GM12878 (cell line): ENCODE results near the gene SCNN1B. TPM values are rescaled to one million over a fixed set of nuclear protein-coding genes. Genes with fewer than 3 reads are reported as not detected.

Source experiments
- ATAC-seq: fragments of 200-7000 bp; cut with Tn5 transposase; 3 replicates; pipeline ENCODE4 v1.9.1; 2020; ENCODE audit warnings: mild to moderate bottlenecking, moderate library complexity
- BruUV-seq: library from RNA; stranded (reverse); fragments of 400-500 nt; replicated peaks from 2 replicates; lab custom pipeline; 2021; lab: Mats Ljungman, UMichigan
- CTCF ChIA-PET: fragments of 300-600 bp; sonication (Branson Sonifier 250); formaldehyde crosslinking; extraction: SDS; loops from one replicate; lab custom pipeline; 2021; ENCODE audit warnings: inconsistent platforms; lab: Yijun Ruan, JAX
- POLR2A ChIA-PET: fragments of 350-600 bp; formaldehyde crosslinking; extraction: SDS; loops from one replicate; lab custom pipeline; 2021; ENCODE audit warnings: inconsistent platforms; lab: Charles Lee
- RAD21 ChIA-PET: fragments of 300-600 bp; sonication (Branson Sonifier 250); formaldehyde crosslinking; loops from one replicate; lab custom pipeline; 2023; ENCODE audit warnings: antibody characterized with exemption; ENCODE audit not compliant: unreplicated experiment; lab: Charles Lee
- SMC1A ChIA-PET: fragments of 300-600 bp; sonication (Branson Sonifier 250); formaldehyde crosslinking; loops from one replicate; lab custom pipeline; 2023; ENCODE audit not compliant: unreplicated experiment, uncharacterized antibody; lab: Charles Lee
- DNase-seq: peaks from one replicate; pipeline ENCODE4 v3.0.0-alpha.2; 2011; ENCODE audit warnings: low read depth, low spot score
- FAIRE-seq: peaks from 3 replicates; lab custom pipeline; 2011; peaks lifted over from hg19 to GRCh38; lab: Jason Lieb, UNC
- H2AFZ ChIP-seq: 2 replicates; pipeline ENCODE4 v1.6.0; 2011; ENCODE audit warnings: low read depth, low read length, control low read depth; ENCODE audit not compliant: control insufficient read depth
- H3K27ac ChIP-seq: 2 replicates; pipeline ENCODE4 v1.5.1; 2011; ENCODE audit warnings: control low read depth; ENCODE audit not compliant: control insufficient read depth, insufficient read depth
- H3K27me3 ChIP-seq, 2 experiments: replicated peaks in 1 of 2; 2 replicates each; pipeline versions ENCODE4 v1.6.0 to v1.6.1; 2011; ENCODE audit warnings: low read length in 1 of 2; ENCODE audit not compliant: control insufficient read depth in 2 of 2, insufficient read depth in 2 of 2
- H3K36me3 ChIP-seq, 2 experiments: 2 replicates each; pipeline ENCODE4 v1.5.1; 2011; ENCODE audit warnings: low read length in 1 of 2; ENCODE audit not compliant: control insufficient read depth in 2 of 2, insufficient read depth in 2 of 2
- H3K4me1 ChIP-seq: 2 replicates; pipeline ENCODE4 v1.6.1; 2011; ENCODE audit warnings: mild to moderate bottlenecking, low read length, moderate library complexity, mixed read lengths; ENCODE audit not compliant: control insufficient read depth, insufficient read depth
- H3K4me2 ChIP-seq: 2 replicates; pipeline ENCODE4 v1.6.0; 2011; ENCODE audit warnings: control low read depth; ENCODE audit not compliant: control insufficient read depth, insufficient read depth
- H3K4me3 ChIP-seq: fragments of 200-600 bp; sonication (generic); 2 replicates; pipeline ENCODE4 v1.5.1; 2016
- H3K79me2 ChIP-seq: 2 replicates; pipeline ENCODE4 v1.6.0; 2011; ENCODE audit warnings: low read length; ENCODE audit not compliant: control insufficient read depth, insufficient read depth
- H3K9ac ChIP-seq: 2 replicates; pipeline ENCODE4 v1.8.0; 2011; ENCODE audit warnings: low read length, control low read depth, mixed read lengths; ENCODE audit not compliant: control insufficient read depth, insufficient read depth
- H3K9me3 ChIP-seq: replicated peaks from 3 replicates; pipeline ENCODE4 v1.5.1; 2011; ENCODE audit warnings: mild to moderate bottlenecking, low read length; ENCODE audit not compliant: control insufficient read depth, insufficient read depth
- H4K20me1 ChIP-seq: 2 replicates; pipeline ENCODE4 v1.6.0; 2011; ENCODE audit not compliant: control insufficient read depth, insufficient read depth
- CREB1 ChIP-seq: IDR thresholded peaks from 2 replicates; pipeline ENCODE4 v1.6.1; 2012; ENCODE audit warnings: low read depth, mild to moderate bottlenecking, inconsistent platforms
- FOXM1 ChIP-seq: IDR thresholded peaks from 2 replicates; pipeline ENCODE4 v1.6.1; 2012; ENCODE audit warnings: low read depth, mild to moderate bottlenecking, inconsistent platforms, low read length, moderate library complexity
- IKZF1 ChIP-seq: fragments of 450-650 bp; conservative IDR thresholded peaks from 2 replicates; pipeline ENCODE4 v1.6.1; 2017; ENCODE audit warnings: antibody characterized with exemption, mild to moderate bottlenecking
- MAX ChIP-seq: IDR thresholded peaks from 2 replicates; pipeline ENCODE4 v1.6.1; 2012; ENCODE audit warnings: low read depth, low read length, improper control_type of control experiment
- MYC ChIP-seq: IDR thresholded peaks from 2 replicates; pipeline ENCODE4 v1.6.1; 2011; ENCODE audit warnings: mild to moderate bottlenecking, low read length, moderate library complexity, inconsistent platforms; ENCODE audit not compliant: insufficient read depth, insufficient replicate concordance, insufficient read length, severe bottlenecking
- NFYA ChIP-seq: IDR thresholded peaks from 2 replicates; pipeline ENCODE4 v1.6.1; 2011; ENCODE audit warnings: low read depth, mild to moderate bottlenecking, low read length, improper control_type of control experiment, borderline replicate concordance
- RFX5 ChIP-seq: IDR thresholded peaks from 2 replicates; pipeline ENCODE4 v1.6.1; 2011; ENCODE audit warnings: low read depth, low read length, improper control_type of control experiment
- SRF ChIP-seq, 2 experiments: IDR thresholded peaks; 2 replicates each; pipeline ENCODE4 v1.6.1; 2011; ENCODE audit warnings: low read depth in 2 of 2, low read length in 2 of 2, mild to moderate bottlenecking in 1 of 2, moderate library complexity in 1 of 2
- TCF3 ChIP-seq: IDR thresholded peaks from 2 replicates; pipeline ENCODE4 v1.6.1; 2012; ENCODE audit warnings: low read depth, mild to moderate bottlenecking, low read length, borderline replicate concordance; ENCODE audit not compliant: insufficient read depth
- ZZZ3 ChIP-seq: IDR thresholded peaks from 2 replicates; pipeline ENCODE4 v1.6.1; 2011; ENCODE audit warnings: low read depth; ENCODE audit not compliant: control insufficient read depth, insufficient read length
- WGBS: methylation state at CpG from one replicate; pipeline ENCODE4 v1.1.6; 2016; ENCODE audit warnings: low lambda C conversion rate; ENCODE audit not compliant: insufficient replicate concordance, insufficient coverage; ENCODE audit errors: missing lambda C conversion rate; 5-methylcytosine and 5-hydroxymethylcytosine counted together
- in situ Hi-C: fragments of 300-500 bp; cut with MboI; formaldehyde crosslinking; loops from 9 replicates; pipeline ENCODE4 v1.14.3; 2018; ENCODE audit warnings: mixed read lengths
- intact Hi-C: fragments of 100-400 bp; cut with micrococcal nuclease; formaldehyde crosslinking; loops from one replicate; pipeline ENCODE4 v1.14.2; 2022; ENCODE audit not compliant: unreplicated experiment
- polyA plus RNA-seq, 11 experiments: library from polyadenylated mRNA; depleted of rRNA in 4 of 11; unstranded in 6 of 11; stranded (reverse) in 5 of 11; fragments of >200 nt; fragmentation: Nextera tagmentation in 4 of 11; fragmentation: Illumina TruSeq in 1 of 11; extraction: Ambion mirVana in 4 of 11; extraction: Trizol in 1 of 11; gene quantifications; 1 replicate in 1 of 11; 2 replicates in 10 of 11; pipeline versions ENCODE4 v1.2.1 to v1.2.3, GENCODE V29; 2011 to 2016; ENCODE audit warnings: inconsistent platforms in 2 of 11, missing spikeins in 2 of 11, low read depth in 1 of 11
- total RNA-seq, 4 experiments: library from RNA; depleted of rRNA in 3 of 4; stranded (reverse); fragments of >200 nt in 3 of 4; fragmentation: Illumina TruSeq in 1 of 4; extraction: Trizol in 1 of 4; gene quantifications; 2 replicates each; pipeline versions ENCODE4 v1.2.1 to v1.2.3, GENCODE V29; 2013 to 2021

Gene SCNN1B
- total and polyA plus RNA-seq, 10 of the 15 experiments (the other 5 are each of a cell fraction or from before 2014, with no cell fraction given) = 0.28 to 1.5 (median 0.64) TPM

DNA sequence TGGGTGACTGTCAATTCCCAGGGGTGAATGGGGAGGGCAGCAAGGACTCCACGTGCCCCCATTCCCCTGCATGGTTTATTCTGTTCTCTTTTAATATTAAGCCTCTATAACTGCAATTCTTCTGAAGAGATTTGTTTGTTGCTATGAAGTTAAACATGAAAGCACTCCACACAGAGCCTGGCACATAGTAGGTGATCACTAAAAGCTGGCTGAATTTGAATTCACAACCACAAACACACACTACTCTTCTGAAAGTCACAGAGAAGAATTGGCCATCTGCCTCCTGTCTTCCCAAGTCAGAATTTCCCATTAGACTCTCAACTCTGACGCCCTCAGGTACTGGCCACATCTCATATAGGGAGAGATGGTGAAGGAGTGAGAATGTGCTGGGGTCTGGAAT lies 95.4 kb downstream of the SCNN1B start:
- BruUV-seq = no TSS peak
- in situ Hi-C loops = no loop called here
- ChIA-PET POLR2A (no interaction called here), RAD21 (no interaction called here), SMC1A (no interaction called here), CTCF (no interaction called here)
- no peaks in the 10 kb centered on the region for H3K79me2 ChIP-seq
- no peak overlapping the region for H3K9ac ChIP-seq
- intact Hi-C loops = no loop called here
- H3K27me3 ChIP-seq = no peaks in the 10 kb centered on the region
- H3K4me3 ChIP-seq = no peak overlapping the region
- no peak for TF ChIP-seq SRF (IDR thresholded peaks at IDR 0.05; ENCODE audit: low read depth in 2 of 2, low read length in 2 of 2)
- no peak for TF ChIP-seq CREB1
- TF ChIP-seq TCF3 = no peak
- TF ChIP-seq RFX5 = no peak
- TF ChIP-seq NFYA = no peak
- no peak for TF ChIP-seq FOXM1
- no peak for TF ChIP-seq MYC
- TF ChIP-seq ZZZ3 = no peak
- TF ChIP-seq MAX = no peak
- TF ChIP-seq IKZF1 = no peak
- no peak overlapping the region for H3K4me2 ChIP-seq
- FAIRE-seq (no peak), ATAC-seq (no peak), DNase-seq (no peak)
- no peaks in the 10 kb centered on the region for H4K20me1 ChIP-seq
- no peak overlapping the region for H3K27ac ChIP-seq
- H3K36me3 ChIP-seq = peaks cover 3 to 6% of the 10 kb centered on the region in 2 experiments; a peak in 3 of 4 replicates
- WGBS = 71% methylated on average over 2 of the region's 2 CpGs
- H3K4me1 ChIP-seq = no peaks in the 10 kb centered on the region
- no peaks in the 10 kb centered on the region for H3K9me3 ChIP-seq
- H2AFZ ChIP-seq = no peak overlapping the region
